Measurements from ENCODE around the gene ANKRD17.

DNA sequence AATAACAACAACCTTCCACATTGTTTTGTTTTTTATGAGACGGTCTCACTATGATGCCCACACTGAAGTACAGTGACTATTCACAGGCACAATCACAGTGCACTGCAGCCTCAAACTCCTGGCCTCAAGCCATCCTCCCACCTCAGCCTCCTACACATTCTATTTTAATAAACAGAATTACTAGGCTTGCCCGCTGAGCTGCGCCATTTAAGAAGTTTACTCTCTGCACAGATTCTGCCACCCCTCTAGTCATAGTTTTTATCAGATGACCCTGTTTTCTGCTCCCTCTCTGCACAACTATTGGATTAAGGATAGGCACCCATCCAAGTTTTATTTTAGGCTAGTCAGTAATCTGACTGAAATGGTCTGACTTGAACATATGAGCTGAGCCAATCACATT, 177.8 kb downstream of the ANKRD17 start:
- TF ChIP-seq, protein P1, sequence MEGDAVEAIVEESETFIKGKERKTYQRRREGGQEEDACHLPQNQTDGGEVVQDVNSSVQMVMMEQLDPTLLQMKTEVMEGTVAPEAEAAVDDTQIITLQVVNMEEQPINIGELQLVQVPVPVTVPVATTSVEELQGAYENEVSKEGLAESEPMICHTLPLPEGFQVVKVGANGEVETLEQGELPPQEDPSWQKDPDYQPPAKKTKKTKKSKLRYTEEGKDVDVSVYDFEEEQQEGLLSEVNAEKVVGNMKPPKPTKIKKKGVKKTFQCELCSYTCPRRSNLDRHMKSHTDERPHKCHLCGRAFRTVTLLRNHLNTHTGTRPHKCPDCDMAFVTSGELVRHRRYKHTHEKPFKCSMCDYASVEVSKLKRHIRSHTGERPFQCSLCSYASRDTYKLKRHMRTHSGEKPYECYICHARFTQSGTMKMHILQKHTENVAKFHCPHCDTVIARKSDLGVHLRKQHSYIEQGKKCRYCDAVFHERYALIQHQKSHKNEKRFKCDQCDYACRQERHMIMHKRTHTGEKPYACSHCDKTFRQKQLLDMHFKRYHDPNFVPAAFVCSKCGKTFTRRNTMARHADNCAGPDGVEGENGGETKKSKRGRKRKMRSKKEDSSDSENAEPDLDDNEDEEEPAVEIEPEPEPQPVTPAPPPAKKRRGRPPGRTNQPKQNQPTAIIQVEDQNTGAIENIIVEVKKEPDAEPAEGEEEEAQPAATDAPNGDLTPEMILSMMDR (IDR thresholded peaks at IDR 0.05; ENCODE audit: insufficient read depth, low read depth, low read length), result no peak
- TF ChIP-seq EZH2 (IDR thresholded peaks at IDR 0.05; ENCODE audit: insufficient read depth, low read length), result no peak
